Measurements from ENCODE around the gene MYO18B.

- TF ChIP-seq, protein P1, sequence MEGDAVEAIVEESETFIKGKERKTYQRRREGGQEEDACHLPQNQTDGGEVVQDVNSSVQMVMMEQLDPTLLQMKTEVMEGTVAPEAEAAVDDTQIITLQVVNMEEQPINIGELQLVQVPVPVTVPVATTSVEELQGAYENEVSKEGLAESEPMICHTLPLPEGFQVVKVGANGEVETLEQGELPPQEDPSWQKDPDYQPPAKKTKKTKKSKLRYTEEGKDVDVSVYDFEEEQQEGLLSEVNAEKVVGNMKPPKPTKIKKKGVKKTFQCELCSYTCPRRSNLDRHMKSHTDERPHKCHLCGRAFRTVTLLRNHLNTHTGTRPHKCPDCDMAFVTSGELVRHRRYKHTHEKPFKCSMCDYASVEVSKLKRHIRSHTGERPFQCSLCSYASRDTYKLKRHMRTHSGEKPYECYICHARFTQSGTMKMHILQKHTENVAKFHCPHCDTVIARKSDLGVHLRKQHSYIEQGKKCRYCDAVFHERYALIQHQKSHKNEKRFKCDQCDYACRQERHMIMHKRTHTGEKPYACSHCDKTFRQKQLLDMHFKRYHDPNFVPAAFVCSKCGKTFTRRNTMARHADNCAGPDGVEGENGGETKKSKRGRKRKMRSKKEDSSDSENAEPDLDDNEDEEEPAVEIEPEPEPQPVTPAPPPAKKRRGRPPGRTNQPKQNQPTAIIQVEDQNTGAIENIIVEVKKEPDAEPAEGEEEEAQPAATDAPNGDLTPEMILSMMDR (IDR thresholded peaks at IDR 0.05; ENCODE audit: insufficient read depth, low read depth, low read length): no peak
- TF ChIP-seq EZH2 (IDR thresholded peaks at IDR 0.05; ENCODE audit: insufficient read depth, low read length): no peak
These were observed 58.8 kb downstream of the MYO18B start for GRCh38 chr22:25800766-25801165.

Data from astrocyte (in vitro differentiated cells and primary cell).